GM19239 (cell line): ENCODE data around the gene PCDHGB7.
"Not testable (repeated sequence)": the region's sequence is repeated elsewhere in the genome, so short reads cannot be mapped to it uniquely, and the experiment has no call there.

Source experiments
- DNase-seq: peaks from one replicate; pipeline ENCODE4 v3.0.0; 2011; ENCODE audit warnings: low spot score; ENCODE audit not compliant: insufficient read length
- FAIRE-seq: peaks from 2 replicates; lab custom pipeline; 2011; peaks lifted over from hg19 to GRCh38; lab: Jason Lieb, UNC

The PCDHGB7 gene

GRCh38 chr5:141394401-141395187, 22.9 kb upstream of the PCDHGB7 start:
- DNase-seq, FAIRE-seq: not testable (repeated sequence)

- peak; percentile 86 for FAIRE-seq
- not testable (repeated sequence) for DNase-seq
Observed at GRCh38 chr5:141397756-141398551, 19.5 kb upstream of the PCDHGB7 start, which contains the start of gene PCDHGB5. Gene PCDHGB5, plus strand, starts transcription at chr5:141397947. Its CDS starts 181 bp downstream, at chr5:141398128.

- DNase-seq = no peak
- FAIRE-seq = no peak
Observed at GRCh38 chr5:141398608-141399007, 18.9 kb upstream of the PCDHGB7 start.

- no peak for FAIRE-seq
Observed at GRCh38 chr5:141399555-141400258, 17.8 kb upstream of the PCDHGB7 start.

GRCh38 chr5:141402553-141403243, 14.8 kb upstream of the PCDHGB7 start, which contains the start of gene PCDHGA9:
Gene PCDHGA9, plus strand, starts transcription at chr5:141402778. Its CDS starts 175 bp downstream, at chr5:141402953.
- DNase-seq (no peak), FAIRE-seq (no peak)

More at GRCh38 chr5:141399555-141400258, 17.8 kb upstream of the PCDHGB7 start:
- no peak for DNase-seq

- DNase-seq = no peak
- FAIRE-seq = no peak
Observed at GRCh38 chr5:141403387-141403786, 14.1 kb upstream of the PCDHGB7 start.

- peak; percentile 84 for FAIRE-seq
- DNase-seq = peak; percentile 44
Observed at GRCh38 chr5:141407790-141408505, 9.5 kb upstream of the PCDHGB7 start, which contains the start of gene PCDHGB6. Gene PCDHGB6, plus strand, starts transcription at chr5:141408021. Its CDS starts 182 bp downstream, at chr5:141408203.

- FAIRE-seq = no peak
- DNase-seq = no peak
Observed at GRCh38 chr5:141409598-141410306, 7.7 kb upstream of the PCDHGB7 start.

- FAIRE-seq = no peak
- DNase-seq = no peak
Observed at GRCh38 chr5:141411575-141411974, 5.9 kb upstream of the PCDHGB7 start.

- FAIRE-seq (peak; percentile 23), DNase-seq (peak; percentile 68)
Observed at GRCh38 chr5:141412854-141413539, 4.5 kb upstream of the PCDHGB7 start, which contains the start of gene PCDHGA10. Gene PCDHGA10, plus strand, starts transcription at chr5:141412987. Its CDS starts 189 bp downstream, at chr5:141413176.

- no peak for FAIRE-seq
- no peak for DNase-seq
Observed at GRCh38 chr5:141413540-141414069, 3.9 kb upstream of the PCDHGB7 start.

GRCh38 chr5:141414548-141415274, 2.8 kb upstream of the PCDHGB7 start:
- not testable (repeated sequence) for DNase-seq

GRCh38 chr5:141415275-141415618, 2.2 kb upstream of the PCDHGB7 start:
- not testable (repeated sequence) for FAIRE-seq, DNase-seq

More at GRCh38 chr5:141414548-141415274, 2.8 kb upstream of the PCDHGB7 start:
- not testable (repeated sequence) for FAIRE-seq

GRCh38 chr5:141419074-141419880, 1.8 kb downstream of the PCDHGB7 start:
- FAIRE-seq = no peak
- DNase-seq = no peak

- DNase-seq (peak; percentile 48), FAIRE-seq (peak; percentile 73)
Observed at GRCh38 chr5:141420855-141421488, 3.5 kb downstream of the PCDHGB7 start, which contains the start of gene PCDHGA11. Gene PCDHGA11, plus strand, starts transcription at chr5:141421051. Its CDS starts 177 bp downstream, at chr5:141421228.
